Gastrocnemius medialis (tissue), 4 donors: ENCODE measurements around the gene XRCC6. TPM values are rescaled to one million over a fixed set of nuclear protein-coding genes. Genes with fewer than 3 reads are reported as not detected.

Experiments
- ATAC-seq, 2 donors: fragments of 150-250 bp; one replicate each; pipeline ENCODE4 v1.9.1; 2016
- DNase-seq, 2 donors: peaks; one replicate each; pipeline ENCODE4 v3.0.0-alpha.2; 2019
- H3K27ac ChIP-seq, 4 donors: fragments of 200-600 bp; sonication (generic); 1 replicate in 1 of 4; 2 replicates in 3 of 4; pipeline ENCODE4 v1.5.1; 2016 to 2018; ENCODE audit warnings: mild to moderate bottlenecking in 2 of 4, moderate library complexity in 1 of 4
- H3K27me3 ChIP-seq, 3 donors: fragments of 200-600 bp; sonication (generic) in 2 of 3; 1 replicate in 1 of 3; 2 replicates in 2 of 3; pipeline versions ENCODE4 v1.5.1 to v1.6.0; 2016 to 2019; ENCODE audit warnings: mild to moderate bottlenecking in 1 of 3, moderate library complexity in 1 of 3
- H3K36me3 ChIP-seq, 2 donors: fragments of 200-600 bp; sonication (generic) in 1 of 2; one replicate each; pipeline ENCODE4 v1.5.1; 2017 to 2018
- H3K4me1 ChIP-seq, 2 donors: fragments of 200-600 bp; sonication (generic) in 1 of 2; one replicate each; pipeline ENCODE4 v1.5.1; 2016 to 2017; ENCODE audit warnings: mild to moderate bottlenecking in 2 of 2
- H3K4me3 ChIP-seq, 4 donors: fragments of 200-600 bp; sonication (generic) in 3 of 4; 1 replicate in 1 of 4; 2 replicates in 3 of 4; pipeline ENCODE4 v1.5.1; 2016 to 2019; ENCODE audit warnings: mild to moderate bottlenecking in 2 of 4
- H3K9me3 ChIP-seq, 3 donors: fragments of 200-600 bp; sonication (generic) in 2 of 3; 1 replicate in 1 of 3; 2 replicates in 2 of 3; pipeline ENCODE4 v1.5.1; 2016 to 2019
- POLR2A ChIP-seq, 2 donors: fragments of 450-650 bp; IDR thresholded peaks; one replicate each; pipeline ENCODE4 v1.6.1; 2017; ENCODE audit warnings: antibody characterized with exemption in 2 of 2, mild to moderate bottlenecking in 2 of 2, moderate library complexity in 2 of 2
- in situ Hi-C, 4 donors: fragments of 200-750 bp; cut with MboI; loops; one replicate each; pipeline versions ENCODE4 v1.15.0 to v1.8.0; 2017; ENCODE audit warnings: low sequenced_read_pairs in 4 of 4
- intact Hi-C: fragments of 100-400 bp; cut with DNase I; formaldehyde crosslinking; loops from one replicate; pipeline ENCODE4 v1.15.1; 2023; ENCODE audit warnings: low total_unique reads
- total RNA-seq, 4 donors: library from RNA; depleted of rRNA; stranded (reverse); fragments of >200 nt; gene quantifications; one replicate each; pipeline versions ENCODE4 v1.1.0 to v1.2.3, GENCODE V29; 2016
- TF ChIP-seq, protein P1 (sequence below), 5 experiments: fragments of 450-650 bp in 3 of 5; fragments of 200-600 bp in 2 of 5; sonication (generic) in 2 of 5; IDR thresholded peaks in 4 of 5; conservative IDR thresholded peaks in 1 of 5; 1 replicate in 4 of 5; 2 replicates in 1 of 5; pipeline ENCODE4 v1.5.1; 2016 to 2019; ENCODE audit warnings: antibody characterized with exemption in 5 of 5, mild to moderate bottlenecking in 3 of 5, moderate library complexity in 3 of 5

The XRCC6 gene
- total RNA-seq, 4 donors from 2014 or later: 220 to 285 (median 278) TPM

GRCh38 chr22:41688365-41689211, 67.5 kb downstream of the XRCC6 start, which contains the start of gene SNU13:
Gene SNU13 (minus strand): TSS chr22:41688867. CDS start chr22:41688796, 71 bp downstream.
- peak; percentile 87 to 90 for DNase-seq
- Histone ChIP-seq H3K4me1 (peaks cover 10 to 14% of the 10 kb centered on the region in 2 donors), H3K27ac (peak within 1 kb of the TSS; percentile 92 to 97 (median 94)), H3K9me3 (no peaks in the 10 kb centered on the region), H3K4me3 (peak within 1 kb of the TSS; percentile 74 to 93 (median 84)), H3K36me3 (peaks cover 0 to 4% of the 10 kb centered on the region in 2 donors), H3K27me3 (no peaks in the 10 kb centered on the region)
- intact Hi-C loops (loop anchor here (1.0 to 5.0 kb wide), 3 partner anchors 22 to 392 kb away; partner anchors contain the start of gene SREBF2), in situ Hi-C loops (no loop called here)
- ATAC-seq: peak; percentile 98 to 99
- TF ChIP-seq, protein P1, sequence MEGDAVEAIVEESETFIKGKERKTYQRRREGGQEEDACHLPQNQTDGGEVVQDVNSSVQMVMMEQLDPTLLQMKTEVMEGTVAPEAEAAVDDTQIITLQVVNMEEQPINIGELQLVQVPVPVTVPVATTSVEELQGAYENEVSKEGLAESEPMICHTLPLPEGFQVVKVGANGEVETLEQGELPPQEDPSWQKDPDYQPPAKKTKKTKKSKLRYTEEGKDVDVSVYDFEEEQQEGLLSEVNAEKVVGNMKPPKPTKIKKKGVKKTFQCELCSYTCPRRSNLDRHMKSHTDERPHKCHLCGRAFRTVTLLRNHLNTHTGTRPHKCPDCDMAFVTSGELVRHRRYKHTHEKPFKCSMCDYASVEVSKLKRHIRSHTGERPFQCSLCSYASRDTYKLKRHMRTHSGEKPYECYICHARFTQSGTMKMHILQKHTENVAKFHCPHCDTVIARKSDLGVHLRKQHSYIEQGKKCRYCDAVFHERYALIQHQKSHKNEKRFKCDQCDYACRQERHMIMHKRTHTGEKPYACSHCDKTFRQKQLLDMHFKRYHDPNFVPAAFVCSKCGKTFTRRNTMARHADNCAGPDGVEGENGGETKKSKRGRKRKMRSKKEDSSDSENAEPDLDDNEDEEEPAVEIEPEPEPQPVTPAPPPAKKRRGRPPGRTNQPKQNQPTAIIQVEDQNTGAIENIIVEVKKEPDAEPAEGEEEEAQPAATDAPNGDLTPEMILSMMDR (IDR thresholded peaks at IDR 0.05 in 4 of 5, conservative IDR thresholded peaks at IDR 0.05 in 1 of 5): peak in 1 of 5 experiments; percentile 16
- TF ChIP-seq POLR2A (IDR thresholded peaks at IDR 0.05): peak; percentile 87 to 90

GRCh38 chr22:41690476-41690875, 69.4 kb downstream of the XRCC6 start:
- intact Hi-C loops: no loop called here
- in situ Hi-C loops: loop anchor here in 1 of 4 donors (10.0 kb wide), 1 partner anchor 254 kb away; the partner anchor contains the start of gene CENPM
- H3K27ac ChIP-seq: no peak overlapping the region
- ATAC-seq (no peak), DNase-seq (no peak)
- no peak overlapping the region for H3K4me3 ChIP-seq
- no peaks in the 10 kb centered on the region for H3K9me3 ChIP-seq
- peaks cover 0 to 9% of the 10 kb centered on the region in 2 donors for H3K36me3 ChIP-seq
- peaks cover 10 to 14% of the 10 kb centered on the region in 2 donors for H3K4me1 ChIP-seq
- no peak for TF ChIP-seq POLR2A (IDR thresholded peaks at IDR 0.05)
- TF ChIP-seq, protein P1 (IDR thresholded peaks at IDR 0.05 in 4 of 5, conservative IDR thresholded peaks at IDR 0.05 in 1 of 5): no peak
- H3K27me3 ChIP-seq: no peaks in the 10 kb centered on the region

GRCh38 chr22:41695211-41695610, 74.1 kb downstream of the XRCC6 start:
- Histone ChIP-seq H3K4me3 (no peak overlapping the region), H3K27me3 (no peaks in the 10 kb centered on the region), H3K4me1 (peaks cover 4% of the 10 kb centered on the region in 2 donors), H3K9me3 (no peaks in the 10 kb centered on the region), H3K27ac (no peak overlapping the region), H3K36me3 (peaks cover 0 to 9% of the 10 kb centered on the region in 2 donors)
- in situ Hi-C loops: loop anchor here (5.0 to 10.0 kb wide), 2 partner anchors 247 to 250 kb away; partner anchors contain the start of gene CENPM (in 1 of the 4)
- intact Hi-C loops: loop anchor here (5.0 kb wide), 1 partner anchor 162 kb away; no protein-coding TSS in a partner anchor
- DNase-seq: no peak
- ATAC-seq: no peak
- TF ChIP-seq, protein P1 (IDR thresholded peaks at IDR 0.05 in 4 of 5, conservative IDR thresholded peaks at IDR 0.05 in 1 of 5): no peak
- TF ChIP-seq POLR2A (IDR thresholded peaks at IDR 0.05): no peak

DNA sequence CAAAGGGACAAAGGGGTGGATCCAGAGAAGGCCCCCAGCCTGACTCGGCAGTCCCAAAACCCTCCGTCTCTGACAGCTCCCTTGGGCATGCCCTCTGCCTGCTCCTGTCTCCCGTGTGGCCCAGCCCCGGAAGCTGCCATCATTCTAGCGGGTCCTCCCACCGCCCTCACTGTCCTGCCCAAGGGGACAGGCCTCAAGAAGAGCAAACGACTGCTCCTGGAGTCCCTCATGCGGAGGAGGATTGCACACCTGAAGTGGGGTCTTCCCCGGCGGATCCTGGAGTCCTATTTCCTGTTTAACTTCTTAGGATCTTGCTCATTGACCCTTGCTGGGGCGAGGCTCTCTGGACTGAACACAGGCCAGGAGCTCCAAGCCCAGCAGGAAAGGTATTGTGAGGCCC, 75.6 kb downstream of the XRCC6 start:
- H3K27ac ChIP-seq: peak overlapping the region in 2 of 4 donors; percentile 41 to 56
- in situ Hi-C loops (loop anchor here (5.0 to 10.0 kb wide), 2 partner anchors 246 to 248 kb away; partner anchors contain the start of gene CENPM (in 1 of the 4)), intact Hi-C loops (loop anchor here (1.0 to 5.0 kb wide), 2 partner anchors 161 to 245 kb away; no protein-coding TSS in a partner anchor)
- no peak overlapping the region for H3K4me3 ChIP-seq
- no peak for ATAC-seq
- no peaks in the 10 kb centered on the region for H3K9me3 ChIP-seq
- peaks cover 0 to 9% of the 10 kb centered on the region in 2 donors for H3K36me3 ChIP-seq
- DNase-seq: no peak
- no peaks in the 10 kb centered on the region for H3K27me3 ChIP-seq
- H3K4me1 ChIP-seq: peaks cover 4% of the 10 kb centered on the region in 2 donors
- TF ChIP-seq, protein P1 (IDR thresholded peaks at IDR 0.05 in 4 of 5, conservative IDR thresholded peaks at IDR 0.05 in 1 of 5): no peak
- no peak for TF ChIP-seq POLR2A (IDR thresholded peaks at IDR 0.05)
